Daoy (cell line): ENCODE measurements around the gene PTPN22. TPM values are rescaled to one million over a fixed set of nuclear protein-coding genes. Genes with fewer than 3 reads are reported as not detected.

Experiments used
- DNase-seq: peaks from one replicate; pipeline ENCODE4 v3.0.0-alpha.2; 2015; ENCODE audit warnings: low read depth
- total RNA-seq: library from RNA; depleted of rRNA; stranded (reverse); fragments of >200 nt; shearing (Covaris generic); gene quantifications from 2 replicates; pipeline ENCODE4 v1.2.3, GENCODE V29; 2014

The PTPN22 gene
- total RNA-seq, 1 experiment from 2014 or later, result 4.1 TPM

DNA sequence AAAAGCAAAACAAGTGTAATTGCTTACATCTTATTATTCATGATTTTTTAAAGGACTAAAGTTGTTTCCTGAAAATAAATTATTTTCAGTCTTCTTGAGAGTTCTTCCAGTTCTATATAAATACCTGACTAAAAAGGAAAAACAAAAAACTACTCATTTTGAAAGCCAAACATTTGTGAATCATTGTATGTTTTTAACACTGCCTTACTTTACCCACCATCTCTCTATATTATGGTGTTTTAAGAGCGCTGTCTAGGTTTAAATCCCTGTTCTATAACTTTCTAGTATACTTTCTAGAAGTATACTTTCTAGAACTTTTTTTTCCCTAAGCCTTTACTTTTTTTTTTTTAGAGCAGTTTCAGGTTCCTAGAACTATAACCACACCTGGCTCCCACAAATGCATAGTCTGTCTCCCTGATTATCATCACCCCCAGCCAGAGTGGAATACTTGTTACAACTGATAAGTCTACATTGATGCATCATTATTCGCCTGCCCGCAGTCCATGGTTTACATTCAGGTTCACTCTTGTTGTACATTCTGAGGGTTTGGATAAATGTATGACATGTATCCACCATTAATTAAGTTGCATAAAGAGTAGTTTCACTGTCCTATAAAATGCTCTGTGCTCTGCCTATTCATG lies 69.0 kb downstream of the PTPN22 start:
- no peak for DNase-seq

GRCh38 chr1:113800487-113800886 lies 71.0 kb downstream of the PTPN22 start:
- DNase-seq, result no peak

GRCh38 chr1:113797472-113797871 lies 74.0 kb downstream of the PTPN22 start:
- DNase-seq, result no peak

DNA sequence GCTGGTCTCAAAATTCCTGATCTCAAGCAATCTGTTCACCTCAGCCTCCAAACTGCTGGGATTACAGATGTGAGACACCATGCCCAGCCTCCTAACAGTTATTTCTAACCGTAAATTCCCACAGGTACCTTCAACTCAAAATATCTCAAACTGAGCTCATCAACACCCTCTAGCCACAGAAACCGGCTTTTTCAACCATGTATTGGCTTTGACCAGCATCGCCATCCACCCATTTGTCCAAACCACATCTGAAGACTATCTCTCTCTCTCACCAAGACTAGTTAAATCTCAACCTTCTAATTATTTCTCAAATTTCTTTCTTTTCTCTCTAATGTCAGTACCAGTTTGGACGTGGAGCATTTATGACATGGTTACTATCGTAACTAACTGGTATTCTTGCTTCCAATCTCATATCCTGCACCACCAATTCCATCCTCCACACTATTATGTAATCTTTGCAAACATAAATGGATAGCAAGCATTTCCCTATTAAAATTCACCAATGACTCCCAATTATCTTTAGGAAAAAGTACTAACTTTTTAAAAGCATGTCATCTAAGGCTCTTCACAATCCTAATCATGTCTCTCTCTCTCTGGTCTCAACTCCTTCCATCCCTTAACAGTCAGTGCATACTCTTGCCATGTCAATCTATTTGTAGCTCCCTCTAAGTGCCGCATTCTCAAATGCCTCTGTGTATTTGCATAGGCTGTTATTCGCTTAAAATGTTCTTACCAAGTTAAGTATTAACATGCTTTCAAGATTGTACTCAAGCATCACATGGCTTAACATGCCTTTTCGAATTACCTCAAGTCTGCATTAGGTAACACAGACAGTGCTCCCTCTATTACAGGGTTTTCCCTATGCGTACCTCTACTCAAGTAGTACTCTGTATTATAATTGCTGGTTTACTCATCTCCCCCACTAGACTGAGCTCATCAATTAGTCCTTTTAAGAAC lies 77.4 kb downstream of the PTPN22 start:
- no peak for DNase-seq

- DNase-seq, result no peak
Measured at GRCh38 chr1:113792986-113793385, 78.5 kb downstream of the PTPN22 start.

- no peak for DNase-seq
Measured at GRCh38 chr1:113792471-113792870, 79.0 kb downstream of the PTPN22 start.

DNA sequence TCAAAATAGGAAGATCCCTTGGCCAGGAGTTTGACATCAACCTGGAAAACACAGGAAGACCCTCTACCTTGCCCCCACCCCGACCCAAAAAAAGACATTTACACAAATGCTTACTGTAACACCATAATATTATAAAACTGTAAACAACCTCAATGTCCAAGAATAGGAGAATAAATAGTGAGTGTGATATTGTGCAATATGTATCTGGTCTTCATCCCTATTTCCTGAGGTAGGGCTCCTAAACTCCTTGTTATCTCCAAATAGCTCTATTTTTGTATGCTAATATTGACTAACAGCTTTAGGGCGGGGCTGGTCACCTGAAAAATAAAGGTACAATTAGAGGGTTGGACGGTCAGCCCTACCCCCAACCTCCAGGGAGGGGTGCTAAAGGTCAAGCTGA lies 82.7 kb downstream of the PTPN22 start:
- no peak for DNase-seq

DNA sequence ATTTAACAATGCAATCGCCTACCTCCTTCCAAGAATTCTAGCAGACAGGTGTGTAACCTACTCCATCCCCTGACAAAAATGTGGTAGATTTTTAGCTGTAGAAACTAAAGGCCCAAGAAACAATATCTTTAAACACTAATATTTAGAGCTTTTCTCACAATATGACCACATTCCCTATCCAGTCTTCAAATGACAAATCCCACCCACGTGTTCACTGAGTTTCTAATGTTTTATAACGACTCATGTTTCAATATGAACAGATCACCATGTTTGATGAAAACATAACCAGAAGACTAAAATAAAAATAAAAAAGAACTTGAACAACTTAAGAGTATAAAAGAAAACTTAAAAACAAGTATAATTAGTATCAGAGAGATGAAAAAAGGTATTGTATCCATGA lies 83.8 kb downstream of the PTPN22 start:
- no peak for DNase-seq

- DNase-seq, result no peak
Measured at GRCh38 chr1:113786069-113786468, 85.4 kb downstream of the PTPN22 start.

DNA sequence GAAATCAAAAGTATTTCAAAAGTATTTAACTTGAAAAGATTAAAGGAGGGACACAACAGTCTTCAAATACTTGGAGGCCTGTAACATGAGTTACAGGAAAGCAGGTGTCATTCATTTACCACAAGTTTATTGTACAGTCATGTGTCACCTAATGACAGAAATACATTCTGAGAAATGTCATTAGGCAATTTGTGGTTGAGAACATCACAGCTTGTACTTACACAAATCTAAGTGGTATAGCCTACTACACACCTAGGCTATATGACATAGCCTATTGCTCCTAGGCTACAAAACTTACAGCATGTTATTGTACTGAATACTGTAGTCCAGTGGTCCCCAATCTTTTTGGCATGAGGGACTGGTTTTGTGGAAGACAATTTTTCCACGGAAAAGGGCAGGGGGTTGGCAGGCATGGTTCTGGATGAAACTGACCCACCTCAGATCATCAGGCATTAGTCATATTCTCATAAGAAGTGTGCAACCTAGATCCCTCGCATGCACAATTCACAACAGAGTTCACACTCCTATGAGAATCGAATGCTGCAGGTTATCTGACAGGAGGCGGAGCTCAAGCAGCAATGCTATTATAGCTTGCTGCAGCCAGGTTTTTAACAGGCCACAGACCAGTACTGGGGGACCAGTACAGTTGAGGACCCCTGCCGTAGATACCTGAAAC lies 87.3 kb downstream of the PTPN22 start:
- no peak for DNase-seq

DNA sequence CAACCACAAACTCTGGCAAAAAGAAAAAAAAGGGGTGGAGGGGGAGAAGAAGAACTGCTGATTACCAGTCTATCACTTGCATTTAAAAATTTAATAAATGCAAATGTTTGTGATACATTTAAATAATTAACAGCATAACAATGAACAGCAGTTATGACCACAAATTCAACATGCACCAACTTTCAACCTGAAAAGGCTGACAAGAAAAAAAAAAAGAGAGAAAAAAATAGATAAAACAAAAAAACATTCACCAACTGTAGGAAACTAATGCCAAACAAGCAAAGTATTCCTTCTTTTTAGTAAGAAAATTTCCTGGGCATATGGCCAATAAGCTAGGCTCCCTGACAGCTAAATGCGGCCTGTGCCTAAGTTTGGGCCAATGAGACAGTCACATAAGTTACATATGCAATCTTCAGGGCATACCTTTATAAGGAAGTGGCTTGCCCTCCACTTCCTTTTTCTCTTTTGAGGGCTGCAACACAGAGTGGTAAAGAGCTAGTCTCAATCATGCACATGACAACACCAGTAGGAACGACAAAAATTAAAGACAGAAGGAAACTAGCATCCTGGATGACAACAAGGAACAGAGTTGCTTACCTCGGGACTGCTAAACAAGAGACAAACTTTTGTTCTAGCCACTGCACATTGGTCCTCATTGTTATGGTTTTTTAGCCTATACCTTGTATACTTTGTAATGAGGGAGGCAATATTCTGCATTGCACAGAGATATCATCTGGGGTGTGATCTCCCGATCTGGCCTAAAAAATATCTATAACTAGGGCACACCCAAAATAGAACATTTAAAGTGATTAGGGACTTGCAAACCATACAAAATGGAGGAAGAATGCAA lies 88.0 kb downstream of the PTPN22 start:
- DNase-seq, result peak; percentile 17

GRCh38 chr1:113782406-113782805 lies 89.1 kb downstream of the PTPN22 start:
- DNase-seq, result no peak

DNA sequence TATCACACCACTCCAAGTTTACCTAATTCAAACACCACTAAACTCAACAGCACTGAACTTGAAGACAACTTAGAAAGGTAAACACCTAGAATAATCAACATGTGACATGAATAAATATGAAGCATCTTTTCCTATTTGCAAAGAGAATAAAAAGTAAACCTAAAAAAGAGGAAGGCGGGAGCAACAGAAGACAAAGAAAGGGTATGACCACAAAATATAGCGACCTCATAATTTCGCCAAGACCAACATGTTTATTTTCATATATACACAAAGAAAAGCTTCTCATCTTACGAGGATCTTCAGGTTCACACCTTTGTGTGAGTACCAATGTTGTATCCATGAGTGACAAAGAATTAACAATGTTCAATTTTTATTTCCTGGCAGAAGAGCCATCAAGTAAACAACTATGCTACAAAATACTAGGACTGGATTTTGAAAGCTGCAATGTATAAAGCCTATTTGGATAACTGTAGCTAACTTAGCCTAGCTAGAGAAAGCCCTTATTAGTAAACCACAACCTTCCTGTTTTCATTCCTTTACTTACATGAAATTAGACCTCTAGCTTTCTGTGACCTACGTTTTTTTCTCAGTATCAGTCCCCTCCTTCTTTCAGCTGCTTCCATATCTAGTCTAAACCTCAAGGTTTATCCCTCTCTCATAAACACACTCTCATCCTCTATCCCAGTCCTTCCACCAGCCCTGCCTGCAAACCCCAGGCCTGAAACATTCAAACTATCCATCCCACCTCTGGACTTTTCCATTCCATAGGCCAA lies 91.0 kb downstream of the PTPN22 start:
- DNase-seq, result no peak

- DNase-seq, result no peak
Measured at GRCh38 chr1:113779542-113779941, 92.0 kb downstream of the PTPN22 start.

DNA sequence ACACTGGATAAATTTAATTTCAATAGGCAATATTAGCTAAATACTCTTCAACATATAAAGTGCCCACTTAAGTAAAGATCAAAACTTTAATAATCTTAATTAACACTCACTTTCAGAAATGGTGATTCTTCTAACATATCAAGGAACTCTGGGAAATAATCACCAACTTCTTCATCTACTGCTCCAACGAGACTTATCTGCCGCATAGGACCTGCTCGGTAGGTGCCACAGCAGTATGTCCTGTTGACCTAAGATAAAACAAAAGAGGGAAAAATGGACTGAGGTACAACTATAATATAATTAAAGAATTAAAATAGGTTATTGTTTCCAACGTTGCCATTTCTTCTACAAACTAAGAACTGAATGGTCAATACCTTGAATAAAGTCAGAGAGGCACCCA lies 94.0 kb downstream of the PTPN22 start:
- no peak for DNase-seq

GRCh38 chr1:113770031-113770430 lies 101.5 kb downstream of the PTPN22 start:
- no peak for DNase-seq

GRCh38 chr1:113769601-113769970 lies 101.9 kb downstream of the PTPN22 start:
- no peak for DNase-seq

DNA sequence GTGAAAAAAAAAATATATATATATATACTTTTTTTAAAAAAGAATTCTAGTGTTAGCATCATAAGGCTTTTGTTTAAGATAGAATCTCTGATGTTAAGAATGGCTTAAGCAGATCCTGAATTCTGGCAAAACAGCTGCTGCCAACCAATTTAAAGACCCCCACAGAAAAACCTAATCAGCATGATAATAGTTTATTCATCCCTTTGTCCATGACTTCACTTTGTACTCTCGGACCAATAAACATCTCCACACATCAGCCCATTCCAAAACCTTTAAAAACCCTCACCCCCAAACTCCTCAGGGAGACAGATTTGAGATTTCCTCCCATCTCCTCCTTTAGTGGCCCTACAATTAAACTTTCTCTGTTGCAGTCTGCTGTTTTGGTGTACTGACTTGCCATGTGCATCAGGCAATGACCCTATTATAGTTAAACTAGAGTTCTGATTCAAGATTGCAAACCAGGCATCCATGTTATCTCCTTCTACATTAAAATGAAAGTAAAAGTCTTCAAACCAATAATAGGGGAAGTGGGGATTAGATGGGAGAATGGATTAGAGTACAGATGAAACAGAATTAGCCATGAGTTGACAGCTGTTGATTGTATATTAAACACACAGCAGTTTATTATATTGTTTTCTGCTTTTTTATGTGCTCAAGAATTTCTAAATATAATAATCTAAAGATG lies 102.5 kb downstream of the PTPN22 start:
- no peak for DNase-seq

- no peak for DNase-seq
Measured at GRCh38 chr1:113765306-113766230, 105.9 kb downstream of the PTPN22 start.
